HTR-8/SVneo (cell line): Measurements from ENCODE around the gene C3.
"Not testable (repeated sequence)": the region's sequence is repeated elsewhere in the genome, so short reads cannot be mapped to it uniquely, and the experiment has no call there.

Experiments used
- DNase-seq: peaks from one replicate; pipeline ENCODE4 v3.0.0; 2011; ENCODE audit warnings: low spot score, mixed read lengths; ENCODE audit not compliant: insufficient read length
- FAIRE-seq: peaks from 2 replicates; lab custom pipeline; 2011; peaks lifted over from hg19 to GRCh38; lab: Jason Lieb, UNC

Gene C3

GRCh38 chr19:6672693-6673290 is 47.7 kb downstream of the C3 start:
- FAIRE-seq (no peak), DNase-seq (no peak)

GRCh38 chr19:6671960-6672359 is 48.5 kb downstream of the C3 start:
- no peak for FAIRE-seq
- DNase-seq = no peak

- FAIRE-seq = no peak
These were observed 51.8 kb downstream of the C3 start for GRCh38 chr19:6668691-6669090.

GRCh38 chr19:6667114-6667627 is 53.3 kb downstream of the C3 start:
- DNase-seq (no peak), FAIRE-seq (no peak)

More at GRCh38 chr19:6668691-6669090, 51.8 kb downstream of the C3 start:
- DNase-seq = no peak

GRCh38 chr19:6664916-6665315 is 55.5 kb downstream of the C3 start:
- no peak for FAIRE-seq
- no peak for DNase-seq

- DNase-seq (no peak), FAIRE-seq (peak; percentile 99)
These were observed 56.9 kb downstream of the C3 start for GRCh38 chr19:6663236-6664201.

- FAIRE-seq (no peak), DNase-seq (no peak)
These were observed 57.7 kb downstream of the C3 start for GRCh38 chr19:6662702-6663101.

- not testable (repeated sequence) for FAIRE-seq, DNase-seq
These were observed 58.8 kb downstream of the C3 start for GRCh38 chr19:6661509-6662244.

- no peak for FAIRE-seq
- DNase-seq = no peak
These were observed 59.5 kb downstream of the C3 start for GRCh38 chr19:6660930-6661329.

GRCh38 chr19:6656390-6656789 is 64.1 kb downstream of the C3 start:
- FAIRE-seq, DNase-seq: not testable (repeated sequence)

GRCh38 chr19:6654347-6655310 is 65.8 kb downstream of the C3 start:
- FAIRE-seq = no peak
- DNase-seq = no peak

GRCh38 chr19:6652805-6653094 is 67.7 kb downstream of the C3 start:
- FAIRE-seq = no peak
- DNase-seq = no peak

GRCh38 chr19:6651965-6652804 is 68.3 kb downstream of the C3 start:
- FAIRE-seq (no peak), DNase-seq (no peak)

- FAIRE-seq = no peak
- DNase-seq = no peak
These were observed 71.3 kb downstream of the C3 start for GRCh38 chr19:6649185-6649584.

- DNase-seq = no peak
- FAIRE-seq = no peak
These were observed 72.2 kb downstream of the C3 start for GRCh38 chr19:6648141-6648715.

- DNase-seq (no peak), FAIRE-seq (no peak)
These were observed 75.7 kb downstream of the C3 start for GRCh38 chr19:6644796-6645195.

- not testable (repeated sequence) for DNase-seq, FAIRE-seq
These were observed 80.1 kb downstream of the C3 start for GRCh38 chr19:6640333-6640732.

- no peak for FAIRE-seq
- no peak for DNase-seq
These were observed 81.0 kb downstream of the C3 start for GRCh38 chr19:6639439-6639838.
